Ishikawa (cell line): ENCODE results near the gene HOTAIR.

Source experiments
- CEBPB ChIP-seq: IDR thresholded peaks from 2 replicates; pipeline ENCODE4 v1.6.1; 2012
- EGR1 ChIP-seq: IDR thresholded peaks from 2 replicates; pipeline ENCODE4 v1.6.1; 2012
- EP300 ChIP-seq: IDR thresholded peaks from 2 replicates; pipeline ENCODE4 v1.6.1; 2012; ENCODE audit warnings: borderline replicate concordance
- FOXM1 ChIP-seq: IDR thresholded peaks from 2 replicates; pipeline ENCODE4 v1.6.1; 2012; ENCODE audit warnings: low read depth, borderline replicate concordance
- NFIC ChIP-seq: IDR thresholded peaks from 2 replicates; pipeline ENCODE4 v1.6.1; 2012
- RAD21 ChIP-seq: IDR thresholded peaks from 2 replicates; pipeline ENCODE4 v1.6.1; 2012; ENCODE audit warnings: low read depth
- TAF1 ChIP-seq: IDR thresholded peaks from 2 replicates; pipeline ENCODE4 v1.6.1; 2012; ENCODE audit warnings: low read depth, mild to moderate bottlenecking
- TCF12 ChIP-seq: IDR thresholded peaks from 2 replicates; pipeline ENCODE4 v1.6.1; 2012; ENCODE audit warnings: low read depth
- TEAD4 ChIP-seq: IDR thresholded peaks from 2 replicates; pipeline ENCODE4 v1.6.1; 2012
- YY1 ChIP-seq: IDR thresholded peaks from 2 replicates; pipeline ENCODE4 v1.6.1; 2012; ENCODE audit warnings: low read depth
- ZBTB7A ChIP-seq: IDR thresholded peaks from 2 replicates; pipeline ENCODE4 v1.6.1; 2012; ENCODE audit warnings: low read depth
- TF ChIP-seq, protein P1 (sequence below): IDR thresholded peaks from 2 replicates; pipeline ENCODE4 v1.6.1; 2012; ENCODE audit warnings: low read depth, mild to moderate bottlenecking
- TF ChIP-seq, protein P2 (sequence below): IDR thresholded peaks from 2 replicates; pipeline ENCODE4 v1.6.1; 2012
- TF ChIP-seq, protein P3 (sequence below): IDR thresholded peaks from 2 replicates; pipeline ENCODE4 v1.6.1; 2012

The HOTAIR gene

DNA sequence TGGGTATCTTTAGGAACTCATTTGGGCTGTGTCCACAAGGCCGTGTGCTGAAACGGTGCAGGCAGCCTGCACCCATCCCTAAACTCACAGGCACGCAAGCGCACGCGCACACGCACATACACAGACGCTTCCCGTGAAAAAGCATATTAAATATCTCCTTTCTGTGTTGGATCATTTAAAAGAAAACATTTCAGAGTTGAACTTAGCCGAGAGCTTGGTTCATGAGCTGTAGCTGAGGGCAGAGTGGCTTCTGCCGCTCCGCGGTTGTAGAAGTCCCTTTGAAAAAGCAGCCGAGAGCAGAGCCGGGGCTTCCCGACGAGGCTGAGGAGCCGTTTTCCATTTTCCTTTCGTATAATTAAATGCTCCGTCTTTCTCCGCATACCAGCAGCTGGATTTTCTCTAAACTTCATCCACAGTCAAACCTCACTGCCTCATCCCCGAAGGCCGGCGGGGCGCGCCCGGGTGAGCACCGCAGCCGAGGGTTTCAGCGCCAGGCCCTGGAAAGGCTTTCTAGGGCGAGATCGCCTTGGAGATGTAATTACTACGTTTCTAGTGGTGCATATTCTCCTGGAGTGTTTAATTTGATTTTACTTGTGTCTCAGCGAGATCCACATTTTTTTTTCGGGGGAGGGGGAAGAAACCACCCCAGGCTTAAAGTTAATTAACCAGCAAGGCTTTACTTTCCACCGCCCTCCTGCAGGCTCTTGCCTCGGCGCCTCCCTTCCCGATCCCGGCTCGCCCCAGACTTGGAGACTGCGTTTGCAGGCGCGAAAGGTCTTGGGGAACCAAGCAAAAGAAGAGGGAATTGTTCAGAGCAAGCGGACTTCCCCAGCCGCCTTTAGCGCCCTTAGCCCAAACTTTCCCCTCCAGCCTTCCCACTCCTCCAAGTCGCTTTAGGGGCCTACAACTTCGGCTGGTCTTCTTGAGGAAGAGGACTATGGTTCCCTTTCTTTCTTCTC is 39.1 kb downstream of the HOTAIR start:
- TF ChIP-seq TCF12 (no peak), EGR1 (no peak), ZBTB7A (no peak), RAD21 (no peak)
- TF ChIP-seq, protein P1, sequence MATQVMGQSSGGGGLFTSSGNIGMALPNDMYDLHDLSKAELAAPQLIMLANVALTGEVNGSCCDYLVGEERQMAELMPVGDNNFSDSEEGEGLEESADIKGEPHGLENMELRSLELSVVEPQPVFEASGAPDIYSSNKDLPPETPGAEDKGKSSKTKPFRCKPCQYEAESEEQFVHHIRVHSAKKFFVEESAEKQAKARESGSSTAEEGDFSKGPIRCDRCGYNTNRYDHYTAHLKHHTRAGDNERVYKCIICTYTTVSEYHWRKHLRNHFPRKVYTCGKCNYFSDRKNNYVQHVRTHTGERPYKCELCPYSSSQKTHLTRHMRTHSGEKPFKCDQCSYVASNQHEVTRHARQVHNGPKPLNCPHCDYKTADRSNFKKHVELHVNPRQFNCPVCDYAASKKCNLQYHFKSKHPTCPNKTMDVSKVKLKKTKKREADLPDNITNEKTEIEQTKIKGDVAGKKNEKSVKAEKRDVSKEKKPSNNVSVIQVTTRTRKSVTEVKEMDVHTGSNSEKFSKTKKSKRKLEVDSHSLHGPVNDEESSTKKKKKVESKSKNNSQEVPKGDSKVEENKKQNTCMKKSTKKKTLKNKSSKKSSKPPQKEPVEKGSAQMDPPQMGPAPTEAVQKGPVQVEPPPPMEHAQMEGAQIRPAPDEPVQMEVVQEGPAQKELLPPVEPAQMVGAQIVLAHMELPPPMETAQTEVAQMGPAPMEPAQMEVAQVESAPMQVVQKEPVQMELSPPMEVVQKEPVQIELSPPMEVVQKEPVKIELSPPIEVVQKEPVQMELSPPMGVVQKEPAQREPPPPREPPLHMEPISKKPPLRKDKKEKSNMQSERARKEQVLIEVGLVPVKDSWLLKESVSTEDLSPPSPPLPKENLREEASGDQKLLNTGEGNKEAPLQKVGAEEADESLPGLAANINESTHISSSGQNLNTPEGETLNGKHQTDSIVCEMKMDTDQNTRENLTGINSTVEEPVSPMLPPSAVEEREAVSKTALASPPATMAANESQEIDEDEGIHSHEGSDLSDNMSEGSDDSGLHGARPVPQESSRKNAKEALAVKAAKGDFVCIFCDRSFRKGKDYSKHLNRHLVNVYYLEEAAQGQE, result no peak
- TF ChIP-seq, protein P2, sequence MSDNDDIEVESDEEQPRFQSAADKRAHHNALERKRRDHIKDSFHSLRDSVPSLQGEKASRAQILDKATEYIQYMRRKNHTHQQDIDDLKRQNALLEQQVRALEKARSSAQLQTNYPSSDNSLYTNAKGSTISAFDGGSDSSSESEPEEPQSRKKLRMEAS, result no peak

DNA sequence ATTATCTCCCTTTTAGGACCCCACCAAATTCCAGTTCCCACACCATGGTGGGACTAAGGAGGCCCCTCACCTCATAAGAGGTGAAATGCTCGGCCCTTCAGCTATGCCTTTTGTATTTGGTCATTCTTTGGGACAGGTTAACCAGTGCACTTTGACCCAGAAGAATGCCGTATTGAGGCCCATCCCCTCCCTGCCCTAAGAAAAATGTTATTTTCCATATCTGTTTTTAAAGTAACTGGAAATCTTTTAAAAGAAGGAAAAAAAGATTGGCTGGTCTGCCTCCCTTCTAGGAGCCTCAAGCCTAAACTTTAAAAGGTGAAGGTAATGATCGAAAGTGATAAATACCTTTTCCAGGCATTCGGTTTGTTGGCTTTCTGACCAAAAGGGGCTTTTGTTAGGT is 41.8 kb downstream of the HOTAIR start:
- TF ChIP-seq NFIC, result no peak
- TF ChIP-seq ZBTB7A, result no peak
- no peak for TF ChIP-seq EGR1
- TF ChIP-seq EP300, result no peak
- TF ChIP-seq, protein P3, sequence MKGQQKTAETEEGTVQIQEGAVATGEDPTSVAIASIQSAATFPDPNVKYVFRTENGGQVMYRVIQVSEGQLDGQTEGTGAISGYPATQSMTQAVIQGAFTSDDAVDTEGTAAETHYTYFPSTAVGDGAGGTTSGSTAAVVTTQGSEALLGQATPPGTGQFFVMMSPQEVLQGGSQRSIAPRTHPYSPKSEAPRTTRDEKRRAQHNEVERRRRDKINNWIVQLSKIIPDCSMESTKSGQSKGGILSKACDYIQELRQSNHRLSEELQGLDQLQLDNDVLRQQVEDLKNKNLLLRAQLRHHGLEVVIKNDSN, result no peak

DNA sequence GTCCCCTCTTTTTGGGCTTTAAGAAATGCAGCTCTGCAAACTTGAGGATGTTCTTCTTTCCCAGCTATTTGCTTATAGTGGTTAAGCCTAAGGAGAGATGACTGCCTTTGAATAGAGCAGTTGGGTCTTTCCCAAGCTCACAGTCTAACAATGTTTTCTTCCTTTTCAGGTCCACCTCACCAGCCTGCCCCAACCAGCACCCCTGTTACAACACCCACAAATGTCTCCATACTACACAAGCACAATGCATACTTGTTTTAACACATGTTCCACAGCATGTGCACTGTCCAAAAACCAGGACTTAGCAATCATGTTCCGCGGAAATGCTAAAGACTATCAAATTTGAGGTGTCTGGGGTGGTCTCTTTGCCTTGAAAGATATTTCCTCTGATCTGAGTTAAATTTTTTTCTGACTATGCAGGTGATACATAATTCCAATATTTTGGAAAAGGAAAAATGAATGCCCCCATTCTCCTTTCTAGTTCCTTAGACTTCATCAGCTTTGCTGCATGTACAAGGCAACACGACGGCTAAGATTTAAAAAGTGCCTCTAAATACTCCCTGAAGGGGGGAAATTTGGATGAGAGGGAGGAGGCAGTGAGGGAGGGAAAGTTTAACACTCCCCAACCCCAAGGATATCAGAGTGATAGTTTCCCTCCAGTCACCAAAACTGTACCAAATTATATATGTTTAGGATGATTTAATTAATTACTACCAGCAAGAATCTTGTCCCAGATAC is 42.7 kb downstream of the HOTAIR start:
- TF ChIP-seq ZBTB7A, result no peak
- TF ChIP-seq, protein P3, result no peak
- no peak for TF ChIP-seq RAD21
- TF ChIP-seq, protein P2, result no peak
- TF ChIP-seq, protein P1, result no peak
- TF ChIP-seq TAF1, result no peak
- no peak for TF ChIP-seq EP300
- TF ChIP-seq YY1, result no peak
- no peak for TF ChIP-seq TEAD4
- TF ChIP-seq FOXM1, result no peak
- no peak for TF ChIP-seq TCF12
- TF ChIP-seq EGR1, result no peak
- no peak for TF ChIP-seq CEBPB

DNA sequence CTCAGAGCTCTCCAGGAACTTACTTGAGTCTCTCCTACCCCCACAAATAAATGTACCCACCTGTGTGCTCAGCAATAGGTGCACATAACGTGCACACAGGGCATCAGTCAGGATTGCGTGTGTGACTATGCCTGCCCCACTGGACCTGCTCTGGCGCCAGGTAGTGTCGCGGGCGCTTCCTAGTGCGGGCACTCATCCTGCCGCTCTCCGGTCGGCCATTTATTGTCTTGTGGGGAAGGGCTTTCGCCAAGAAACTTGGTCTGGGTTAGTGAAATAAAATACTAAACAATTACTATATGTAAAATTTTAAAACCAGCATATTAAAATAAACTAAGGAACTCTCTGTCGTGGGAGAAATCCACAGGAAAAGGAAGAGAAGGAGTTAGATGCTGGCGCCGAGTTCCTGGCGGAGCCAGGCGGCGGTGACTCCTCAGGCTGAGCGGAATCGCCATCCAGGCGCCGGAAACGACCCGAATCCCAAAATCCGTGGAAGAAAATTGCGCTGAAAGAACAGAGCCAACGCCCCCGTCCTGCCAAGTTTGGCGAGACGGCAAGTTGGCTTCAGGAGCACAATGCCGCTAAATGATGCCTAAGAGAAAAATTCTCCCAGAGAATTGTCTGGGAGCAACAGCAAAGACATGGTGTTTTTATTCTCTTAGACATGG is 44.0 kb downstream of the HOTAIR start:
- TF ChIP-seq TAF1, result no peak
- no peak for TF ChIP-seq TEAD4
- TF ChIP-seq NFIC, result no peak
- TF ChIP-seq, protein P3, result no peak
- TF ChIP-seq EGR1, result no peak
- no peak for TF ChIP-seq EP300
- TF ChIP-seq RAD21, result no peak
- TF ChIP-seq TCF12, result no peak
- no peak for TF ChIP-seq YY1
- TF ChIP-seq, protein P1, result no peak
- TF ChIP-seq FOXM1, result no peak
- no peak for TF ChIP-seq CEBPB
- TF ChIP-seq ZBTB7A, result no peak
